Bone marrow (tissue), 2 donors: ENCODE measurements around the gene CGREF1.

ENCODE experiments used
- DNase-seq, 2 donors: peaks; one replicate each; lab custom pipeline; 2025; lab: John Stamatoyannopoulos, UW

Gene CGREF1

GRCh38 chr2:27118525-27119329, at the start of gene CGREF1:
CGREF1 (minus strand) TSS chr2:27119128; CDS start chr2:27104366, 14,762 bp downstream.
- DNase-seq: no peak

- no peak for DNase-seq
These were observed 46.2 kb upstream of the CGREF1 start for GRCh38 chr2:27164960-27165763.

- no peak for DNase-seq
These were observed 43.5 kb upstream of the CGREF1 start for GRCh38 chr2:27162151-27163121.

- no peak for DNase-seq
These were observed 41.3 kb upstream of the CGREF1 start for GRCh38 chr2:27160191-27160590.

GRCh38 chr2:27159271-27159670, 40.3 kb upstream of the CGREF1 start:
- DNase-seq: no peak

- no peak for DNase-seq
These were observed 39.5 kb upstream of the CGREF1 start for GRCh38 chr2:27158468-27158867.

- DNase-seq: no peak
These were observed 36.2 kb upstream of the CGREF1 start for GRCh38 chr2:27155069-27155520.

GRCh38 chr2:27154488-27154887, 35.6 kb upstream of the CGREF1 start:
- DNase-seq: no peak

- DNase-seq: no peak
These were observed 34.0 kb upstream of the CGREF1 start for GRCh38 chr2:27152796-27153464.

- DNase-seq: no peak
These were observed 33.3 kb upstream of the CGREF1 start for GRCh38 chr2:27152102-27152795.

- no peak for DNase-seq
These were observed 31.8 kb upstream of the CGREF1 start for GRCh38 chr2:27150639-27151230.

- no peak for DNase-seq
These were observed 30.9 kb upstream of the CGREF1 start for GRCh38 chr2:27149570-27150405.

- DNase-seq: no peak
These were observed 30.0 kb upstream of the CGREF1 start, which contains the start of gene TCF23 for GRCh38 chr2:27148801-27149439. TCF23 (plus strand) TSS chr2:27149004; CDS start chr2:27149134, 130 bp downstream.

GRCh38 chr2:27147935-27148334, 29.0 kb upstream of the CGREF1 start:
- no peak for DNase-seq

GRCh38 chr2:27145682-27146081, 26.8 kb upstream of the CGREF1 start:
- no peak for DNase-seq

- no peak for DNase-seq
These were observed 24.4 kb upstream of the CGREF1 start for GRCh38 chr2:27143285-27143684.

- DNase-seq: no peak
These were observed 20.4 kb upstream of the CGREF1 start, which contains the start of gene PRR30 for GRCh38 chr2:27139310-27139709. PRR30 (minus strand) TSS chr2:27139410; CDS start chr2:27138329, 1,081 bp downstream.

- no peak for DNase-seq
These were observed 19.2 kb upstream of the CGREF1 start for GRCh38 chr2:27138111-27138510.
